Adrenal gland (tissue), 12 donors: ENCODE measurements around the gene PTPRD. TPM values are rescaled to one million over a fixed set of nuclear protein-coding genes. Genes with fewer than 3 reads are reported as not detected.

ENCODE experiments used
- DNase-seq, 7 donors: peaks; one replicate each; pipeline ENCODE4 v3.0.0-alpha.2; 2019 to 2020
- H3K27ac ChIP-seq, 5 donors: fragments of 200-600 bp; sonication (generic) in 4 of 5; 1 replicate in 3 of 5; 2 replicates in 2 of 5; pipeline versions ENCODE4 v1.5.1 to v1.8.0; 2016 to 2020; ENCODE audit warnings: mild to moderate bottlenecking in 1 of 5
- H3K27me3 ChIP-seq: fragments of 200-600 bp; 2 replicates; pipeline ENCODE4 v1.8.0; 2021
- H3K36me3 ChIP-seq, 2 donors: fragments of 200-600 bp; replicated peaks in 1 of 2; 1 replicate in 1 of 2; 2 replicates in 1 of 2; pipeline versions ENCODE4 v1.5.1 to v1.8.0; 2018 to 2022
- H3K4me1 ChIP-seq, 2 donors: fragments of 200-600 bp; replicated peaks in 1 of 2; 1 replicate in 1 of 2; 2 replicates in 1 of 2; pipeline versions ENCODE4 v1.5.1 to v1.8.0; 2018 to 2021
- H3K4me3 ChIP-seq, 4 donors: fragments of 200-600 bp; sonication (generic) in 3 of 4; one replicate each; pipeline ENCODE4 v1.5.1; 2016 to 2018
- H3K9me3 ChIP-seq, 3 donors: fragments of 200-600 bp; sonication (generic) in 1 of 3; replicated peaks in 1 of 3; 1 replicate in 2 of 3; 2 replicates in 1 of 3; pipeline versions ENCODE4 v1.5.1 to v1.8.0; 2016 to 2021
- CTCF ChIP-seq, 6 experiments: fragments of 450-650 bp in 4 of 6; fragments of 200-600 bp in 2 of 6; sonication (generic) in 1 of 6; IDR thresholded peaks; 1 replicate in 5 of 6; 2 replicates in 1 of 6; pipeline versions ENCODE4 v1.5.1 to v1.8.0; 2016 to 2021; ENCODE audit warnings: antibody characterized with exemption in 6 of 6, mild to moderate bottlenecking in 2 of 6, moderate library complexity in 1 of 6
- POLR2A ChIP-seq, 2 donors: fragments of 450-650 bp; IDR thresholded peaks; one replicate each; pipeline ENCODE4 v1.6.1; 2017; ENCODE audit warnings: antibody characterized with exemption in 2 of 2, mild to moderate bottlenecking in 2 of 2, moderate library complexity in 1 of 2
- WGBS, 4 donors: extraction: QIAGEN DNeasy Blood & Tissue Kit in 2 of 4; methylation state at CpG; one replicate each; pipeline versions ENCODE4 v1.1.5 to v1.1.7; 2013 to 2017; 5-methylcytosine and 5-hydroxymethylcytosine counted together
- intact Hi-C, 2 donors: fragments of 100-400 bp; cut with DNase I; formaldehyde crosslinking; loops; one replicate each; pipeline versions ENCODE4 v1.14.1 to v1.15.0; 2022 to 2023
- polyA plus RNA-seq, 3 donors: library from polyadenylated mRNA; stranded (reverse); fragments of 200-250 nt in 2 of 3; fragments of 350-450 nt in 1 of 3; fragmentation: Illumina TruSeq in 1 of 3; extraction: RNeasy Lipid Tissue Mini Kit (QIAGEN cat#74804) in 1 of 3; gene quantifications; one replicate each; pipeline ENCODE4 v1.2.3, GENCODE V29; 2013 to 2014
- total RNA-seq, 9 donors: library from RNA; depleted of rRNA in 4 of 9; stranded (reverse); fragments of >200 nt in 4 of 9; fragments of 120-200 nt in 1 of 9; fragmentation: NEBNext Ultra II Directional in 1 of 9; extraction: Animal tissue kit (Norgen Biotek cat#: 25700) in 1 of 9; gene quantifications; one replicate each; pipeline versions ENCODE4 v1.1.0 to v1.2.4, GENCODE V29; 2013 to 2023
- donor health status: healthy with polysubstance abuse.
- donor health status: Bipolar disorder and iron deficiency.
- donor health status: DM: yes; HTN: yes; CAD: no.
- donor health status: DM: no; HTN: no; CAD: no.
- donor health status: DM: no; HTN: no; CAD: no.
- donor health status: DM: yes; HTN: yes; CAD: no.

The PTPRD gene
- total and polyA plus RNA-seq, 12 donors, result 0.61 to 71.2 (median 4.5) TPM

- WGBS, 4 donors, result 79 to 84% (median 83%) methylated on average over 2 of the region's 2 CpGs
- no peaks in the 10 kb centered on the region for H3K36me3 ChIP-seq
Measured at GRCh38 chr9:8876303-8876702, 1736.5 kb downstream of the PTPRD start.

GRCh38 chr9:8874482-8874881 is 1738.3 kb downstream of the PTPRD start:
- Histone ChIP-seq H3K4me1 (no peaks in the 10 kb centered on the region), H3K4me3 (no peak overlapping the region), H3K9me3 (no peaks in the 10 kb centered on the region), H3K36me3 (no peaks in the 10 kb centered on the region), H3K27ac (no peak overlapping the region), H3K27me3 (no peaks in the 10 kb centered on the region)
- intact Hi-C loops, result no loop called here
- WGBS, 4 donors, result 73 to 84% (median 78%) methylated on average over 1 of the region's 1 CpG
- DNase-seq, result no peak
- TF ChIP-seq CTCF (IDR thresholded peaks at IDR 0.05) (no peak), POLR2A (IDR thresholded peaks at IDR 0.05) (no peak)

More at GRCh38 chr9:8876303-8876702, 1736.5 kb downstream of the PTPRD start:
- Histone ChIP-seq H3K9me3 (no peaks in the 10 kb centered on the region), H3K4me3 (no peak overlapping the region), H3K4me1 (no peaks in the 10 kb centered on the region), H3K27me3 (no peaks in the 10 kb centered on the region), H3K27ac (no peak overlapping the region)
- no peak for TF ChIP-seq CTCF (IDR thresholded peaks at IDR 0.05)
- no peak for TF ChIP-seq POLR2A (IDR thresholded peaks at IDR 0.05)
- DNase-seq, result no peak
- intact Hi-C loops, result no loop called here

GRCh38 chr9:8872802-8873201 is 1740.0 kb downstream of the PTPRD start:
- no peaks in the 10 kb centered on the region for H3K4me1 ChIP-seq
- H3K27me3 ChIP-seq, result no peaks in the 10 kb centered on the region
- H3K9me3 ChIP-seq, result no peaks in the 10 kb centered on the region
- H3K36me3 ChIP-seq, result no peaks in the 10 kb centered on the region
- TF ChIP-seq CTCF (IDR thresholded peaks at IDR 0.05), result no peak
- no peak for TF ChIP-seq POLR2A (IDR thresholded peaks at IDR 0.05)
- intact Hi-C loops, result no loop called here
- WGBS, 4 donors, result 61 to 73% (median 67%) methylated on average over 3 of the region's 3 CpGs
- no peak overlapping the region for H3K27ac ChIP-seq
- DNase-seq, result no peak
- H3K4me3 ChIP-seq, result no peak overlapping the region

GRCh38 chr9:8871796-8872445 is 1740.9 kb downstream of the PTPRD start:
- Histone ChIP-seq H3K4me1 (no peaks in the 10 kb centered on the region), H3K4me3 (no peak overlapping the region), H3K27ac (no peak overlapping the region), H3K9me3 (no peaks in the 10 kb centered on the region), H3K36me3 (no peaks in the 10 kb centered on the region), H3K27me3 (no peaks in the 10 kb centered on the region)
- WGBS, 4 donors, result 64 to 80% (median 70%) methylated on average over 3 of the region's 3 CpGs
- TF ChIP-seq CTCF (IDR thresholded peaks at IDR 0.05) (no peak), POLR2A (IDR thresholded peaks at IDR 0.05) (no peak)
- DNase-seq, result no peak
- intact Hi-C loops, result no loop called here
